ENCODE data around the gene IFRD2. TPM values are rescaled to one million over a fixed set of nuclear protein-coding genes. Genes with fewer than 3 reads are reported as not detected.
A peak's percentile ranks its signal among the peaks of the same experiment; 100 is the strongest.

Gene IFRD2
- total and polyA plus RNA-seq, 2 of the 8 experiments (the other 6 are each of a cell fraction or from before 2014, with no cell fraction given), result 76.7 to 88.8 TPM

GRCh38 chr3:50336452-50337174, 44.4 kb upstream of the IFRD2 start (continued):
- TF ChIP-seq, protein P1, sequence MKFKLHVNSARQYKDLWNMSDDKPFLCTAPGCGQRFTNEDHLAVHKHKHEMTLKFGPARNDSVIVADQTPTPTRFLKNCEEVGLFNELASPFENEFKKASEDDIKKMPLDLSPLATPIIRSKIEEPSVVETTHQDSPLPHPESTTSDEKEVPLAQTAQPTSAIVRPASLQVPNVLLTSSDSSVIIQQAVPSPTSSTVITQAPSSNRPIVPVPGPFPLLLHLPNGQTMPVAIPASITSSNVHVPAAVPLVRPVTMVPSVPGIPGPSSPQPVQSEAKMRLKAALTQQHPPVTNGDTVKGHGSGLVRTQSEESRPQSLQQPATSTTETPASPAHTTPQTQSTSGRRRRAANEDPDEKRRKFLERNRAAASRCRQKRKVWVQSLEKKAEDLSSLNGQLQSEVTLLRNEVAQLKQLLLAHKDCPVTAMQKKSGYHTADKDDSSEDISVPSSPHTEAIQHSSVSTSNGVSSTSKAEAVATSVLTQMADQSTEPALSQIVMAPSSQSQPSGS (IDR thresholded peaks at IDR 0.05; ENCODE audit: low read length), result no peak
- no peak for TF ChIP-seq FOSL1 (IDR thresholded peaks at IDR 0.05; ENCODE audit: insufficient read depth, low read depth, low read length)
- TF ChIP-seq, protein P2, sequence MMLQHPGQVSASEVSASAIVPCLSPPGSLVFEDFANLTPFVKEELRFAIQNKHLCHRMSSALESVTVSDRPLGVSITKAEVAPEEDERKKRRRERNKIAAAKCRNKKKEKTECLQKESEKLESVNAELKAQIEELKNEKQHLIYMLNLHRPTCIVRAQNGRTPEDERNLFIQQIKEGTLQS (IDR thresholded peaks at IDR 0.05; ENCODE audit: insufficient read depth, low read depth, low read length), result no peak
- TF ChIP-seq TBP (IDR thresholded peaks at IDR 0.05; ENCODE audit: low read depth, low read length), result no peak
- no peak for TF ChIP-seq RBBP5 (IDR thresholded peaks at IDR 0.05; ENCODE audit: borderline replicate concordance, low read depth, low read length)
- no peak for TF ChIP-seq EZH2 (IDR thresholded peaks at IDR 0.05; ENCODE audit: low read depth, low read length, severe bottlenecking)
- TF ChIP-seq CHD2 (IDR thresholded peaks at IDR 0.05; ENCODE audit: low read length), result no peak
- TF ChIP-seq POLR2A (IDR thresholded peaks at IDR 0.05; ENCODE audit: control extremely low read depth in 1 of 2, low read depth in 2 of 2, low read length in 2 of 2), result no peak
- no peak for TF ChIP-seq JUN (IDR thresholded peaks at IDR 0.05; ENCODE audit: low read depth, low read length)
- TF ChIP-seq MAFK (IDR thresholded peaks at IDR 0.05; ENCODE audit: low read depth, low read length), result no peak
- no peak; the same call in 1 of the 2 replicates for TF ChIP-seq BACH1 (IDR thresholded peaks at IDR 0.05; ENCODE audit: low read length)
- TF ChIP-seq SAP30 (IDR thresholded peaks at IDR 0.05; ENCODE audit: insufficient read depth, insufficient replicate concordance, low read length), result peak; percentile 86
- TF ChIP-seq CBX8 (IDR thresholded peaks at IDR 0.05; ENCODE audit: borderline replicate concordance, low read depth, low read length), result no peak
- TF ChIP-seq SIN3A (conservative IDR thresholded peaks at IDR 0.05 in 1 of 2, IDR thresholded peaks at IDR 0.05 in 1 of 2; ENCODE audit: low read depth in 1 of 2, low read length in 2 of 2), result peak in 1 of 2 experiments; percentile 67; a peak in 1 of 4 replicates

Data from H1 (cell line).